K562 (cell line): ENCODE data around the gene SEZ6.

ENCODE experiments used
- CBX3 ChIP-seq, 2 experiments: IDR thresholded peaks; 1 replicate in 1 of 2; 2 replicates in 1 of 2; pipeline ENCODE4 v1.6.1; 2012; ENCODE audit warnings: inconsistent platforms in 2 of 2, low read length in 2 of 2, borderline replicate concordance in 1 of 2, control low read depth in 1 of 2
- HSF4 ChIP-seq: fragments of 250-450 bp; sonication (Bioruptor Pico); IDR thresholded peaks from 2 replicates; pipeline ENCODE4 v2.1.2; 2022; ENCODE audit warnings: mild to moderate bottlenecking, moderate library complexity, borderline replicate concordance
- ZNF24 ChIP-seq: fragments of 450-650 bp; IDR thresholded peaks from 2 replicates; pipeline ENCODE4 v1.6.1; 2016
- TF ChIP-seq, protein P1 (sequence below): fragments of 450-650 bp; IDR thresholded peaks from 2 replicates; pipeline ENCODE4 v1.6.1; 2017; ENCODE audit warnings: antibody characterized with exemption, mild to moderate bottlenecking

- TF ChIP-seq HSF4 (CRISPR knock-in tag) (no peak), ZNF24 (no peak), CBX3 (IDR thresholded peaks at IDR 0.05; ENCODE audit: borderline replicate concordance in 1 of 2, low read length in 2 of 2) (no peak)
- TF ChIP-seq, protein P1, sequence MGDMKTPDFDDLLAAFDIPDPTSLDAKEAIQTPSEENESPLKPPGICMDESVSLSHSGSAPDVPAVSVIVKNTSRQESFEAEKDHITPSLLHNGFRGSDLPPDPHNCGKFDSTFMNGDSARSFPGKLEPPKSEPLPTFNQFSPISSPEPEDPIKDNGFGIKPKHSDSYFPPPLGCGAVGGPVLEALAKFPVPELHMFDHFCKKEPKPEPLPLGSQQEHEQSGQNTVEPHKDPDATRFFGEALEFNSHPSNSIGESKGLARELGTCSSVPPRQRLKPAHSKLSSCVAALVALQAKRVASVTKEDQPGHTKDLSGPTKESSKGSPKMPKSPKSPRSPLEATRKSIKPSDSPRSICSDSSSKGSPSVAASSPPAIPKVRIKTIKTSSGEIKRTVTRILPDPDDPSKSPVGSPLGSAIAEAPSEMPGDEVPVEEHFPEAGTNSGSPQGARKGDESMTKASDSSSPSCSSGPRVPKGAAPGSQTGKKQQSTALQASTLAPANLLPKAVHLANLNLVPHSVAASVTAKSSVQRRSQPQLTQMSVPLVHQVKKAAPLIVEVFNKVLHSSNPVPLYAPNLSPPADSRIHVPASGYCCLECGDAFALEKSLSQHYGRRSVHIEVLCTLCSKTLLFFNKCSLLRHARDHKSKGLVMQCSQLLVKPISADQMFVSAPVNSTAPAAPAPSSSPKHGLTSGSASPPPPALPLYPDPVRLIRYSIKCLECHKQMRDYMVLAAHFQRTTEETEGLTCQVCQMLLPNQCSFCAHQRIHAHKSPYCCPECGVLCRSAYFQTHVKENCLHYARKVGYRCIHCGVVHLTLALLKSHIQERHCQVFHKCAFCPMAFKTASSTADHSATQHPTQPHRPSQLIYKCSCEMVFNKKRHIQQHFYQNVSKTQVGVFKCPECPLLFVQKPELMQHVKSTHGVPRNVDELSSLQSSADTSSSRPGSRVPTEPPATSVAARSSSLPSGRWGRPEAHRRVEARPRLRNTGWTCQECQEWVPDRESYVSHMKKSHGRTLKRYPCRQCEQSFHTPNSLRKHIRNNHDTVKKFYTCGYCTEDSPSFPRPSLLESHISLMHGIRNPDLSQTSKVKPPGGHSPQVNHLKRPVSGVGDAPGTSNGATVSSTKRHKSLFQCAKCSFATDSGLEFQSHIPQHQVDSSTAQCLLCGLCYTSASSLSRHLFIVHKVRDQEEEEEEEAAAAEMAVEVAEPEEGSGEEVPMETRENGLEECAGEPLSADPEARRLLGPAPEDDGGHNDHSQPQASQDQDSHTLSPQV: no peak
Measured at GRCh38 chr17:29032013-29032856, 26.4 kb upstream of the SEZ6 start.
